Activated CD8-positive, alpha-beta memory T cell treated with anti-CD3 and anti-CD28 coated beads for 4 hours (primary cell): ENCODE data around the gene ARRB1.
"Not testable (repeated sequence)": the region's sequence is repeated elsewhere in the genome, so short reads cannot be mapped to it uniquely, and the experiment has no call there.

ENCODE experiments used
- DNase-seq, 2 donors: peaks; one replicate each; pipeline ENCODE4 v3.0.0-alpha.2; 2020; ENCODE audit warnings: low read depth in 2 of 2

The ARRB1 gene

DNA sequence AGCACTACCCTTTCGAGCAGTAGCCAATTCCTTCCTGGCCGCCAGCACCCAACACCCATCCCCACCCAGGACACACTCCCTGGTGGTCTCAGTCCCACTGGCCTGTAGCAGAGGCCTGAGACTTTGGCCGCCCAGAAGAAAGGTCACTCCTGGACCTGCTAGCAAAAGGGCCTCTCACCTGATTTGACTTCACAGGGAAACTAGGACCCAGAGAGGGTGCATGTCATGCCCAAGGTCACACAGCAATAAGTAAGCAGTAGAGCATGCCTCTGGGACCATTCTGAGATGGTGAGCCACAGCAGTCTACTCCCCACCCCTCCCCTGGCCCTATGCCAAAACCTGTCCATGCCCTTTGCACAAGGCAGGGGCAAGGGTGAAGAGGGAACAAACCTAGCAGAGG, 7.3 kb downstream of the ARRB1 start:
- no peak for DNase-seq

DNA sequence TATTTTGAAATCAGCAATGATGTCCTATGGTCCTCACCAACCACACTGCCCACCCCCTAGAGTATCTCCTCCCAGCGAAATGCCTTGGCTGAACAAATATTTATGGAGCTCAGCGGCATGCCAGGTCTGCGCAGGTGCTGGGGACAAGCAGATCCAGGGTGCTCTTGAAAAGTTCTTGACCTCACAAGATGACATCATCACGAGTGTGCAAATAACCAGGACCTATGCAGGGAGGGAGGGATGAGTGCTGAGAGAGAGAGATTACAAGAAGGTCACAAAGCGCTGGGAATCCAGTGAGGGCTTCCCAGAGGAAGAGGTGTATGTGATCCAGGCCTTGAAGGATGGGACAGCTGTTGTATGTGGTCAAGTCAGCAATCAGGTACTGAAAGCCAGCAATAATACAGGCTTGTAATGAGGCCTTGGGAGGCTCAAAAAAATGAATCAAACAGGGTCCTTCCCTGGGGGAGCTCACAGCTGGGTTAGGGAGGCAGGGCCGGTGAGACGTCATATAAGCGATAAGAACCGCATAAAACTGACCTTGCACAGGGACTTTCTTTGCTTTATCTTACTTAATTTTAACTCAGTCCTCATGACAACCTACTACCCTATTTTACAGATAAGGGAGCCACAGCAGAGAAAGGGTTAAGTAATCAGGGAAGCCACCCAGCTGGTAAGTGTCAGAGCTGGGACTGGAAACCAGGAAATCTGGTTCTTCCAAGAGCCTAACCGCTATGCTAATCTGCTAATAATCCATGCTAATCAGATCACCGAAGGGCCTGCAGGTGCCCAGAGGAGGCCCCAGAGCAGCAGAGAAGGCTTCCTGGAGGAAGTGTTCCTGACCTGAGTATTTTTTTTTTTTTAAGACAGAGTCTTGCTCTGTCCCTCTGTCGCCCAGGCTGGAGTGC, 8.2 kb downstream of the ARRB1 start:
- no peak for DNase-seq

DNA sequence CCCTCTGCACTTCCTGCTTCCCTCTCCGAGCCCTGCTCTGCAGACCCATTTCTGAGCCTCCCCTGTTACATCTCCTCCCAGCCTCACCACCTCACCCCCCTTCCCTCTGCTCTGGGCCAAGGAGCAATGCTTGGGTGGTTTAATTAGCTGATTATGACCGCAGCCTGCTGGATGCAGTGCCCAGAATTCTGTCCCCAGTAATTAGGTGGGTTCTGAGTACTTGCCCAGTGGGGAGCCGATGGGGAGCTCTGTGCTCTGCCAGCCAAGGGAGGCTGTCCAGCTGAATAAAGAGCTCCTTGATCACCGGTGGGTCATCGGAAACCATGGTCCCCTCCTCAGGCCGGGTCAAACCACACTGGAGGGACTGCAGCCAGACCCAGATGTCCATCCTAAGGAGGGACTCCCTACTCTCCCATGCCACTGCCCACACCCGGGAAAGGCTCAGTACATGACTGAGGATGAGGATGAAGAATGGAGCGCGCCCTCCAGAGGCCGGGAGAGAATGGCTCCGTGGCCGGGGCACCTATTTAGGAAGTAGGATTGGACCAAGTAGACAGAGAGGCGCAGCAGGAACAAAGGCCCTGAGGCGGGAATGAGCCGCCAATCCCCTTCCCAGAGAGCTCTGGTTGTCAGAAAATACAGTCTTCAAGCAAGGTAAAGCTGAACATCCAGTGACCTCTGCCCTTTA, 9.1 kb downstream of the ARRB1 start:
- DNase-seq = no peak

- no peak for DNase-seq
Measured at GRCh38 chr11:75341612-75342011, 9.8 kb downstream of the ARRB1 start.

DNA sequence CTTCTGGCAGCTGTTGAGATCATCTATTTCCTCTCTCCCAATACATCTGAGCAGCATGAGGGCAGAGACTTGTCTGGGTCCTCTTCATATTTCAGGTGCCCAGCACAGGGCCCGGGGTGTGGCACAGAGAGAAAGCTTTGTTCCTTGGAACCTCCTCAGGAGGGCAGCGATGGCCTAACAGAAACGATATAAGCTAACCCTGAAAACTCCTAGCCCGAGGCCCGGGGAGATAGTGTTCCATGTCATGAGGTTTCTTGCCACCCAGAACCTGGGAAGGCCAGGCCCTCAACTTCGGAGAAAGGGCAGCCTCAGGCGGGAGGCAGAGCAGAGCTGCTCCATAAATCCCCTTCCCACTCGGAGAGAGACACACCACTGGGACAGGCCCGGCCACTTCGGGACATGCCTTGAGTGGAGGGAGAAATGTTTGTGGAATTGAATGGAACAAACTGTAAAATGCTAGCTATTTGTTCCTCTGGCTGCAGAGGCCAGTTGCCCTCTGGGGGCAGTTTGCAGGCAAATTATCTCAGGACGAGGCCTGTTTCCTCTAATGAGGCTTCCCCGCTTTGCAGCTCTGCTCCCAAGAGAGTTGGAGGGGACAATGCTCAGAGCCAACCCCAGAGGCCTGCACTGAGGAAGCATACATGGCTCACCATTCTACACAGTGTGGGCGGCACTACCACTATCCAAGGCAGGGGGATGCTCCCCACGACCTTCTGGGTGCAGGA, 11.6 kb downstream of the ARRB1 start:
- no peak for DNase-seq

GRCh38 chr11:75338516-75339208, 12.8 kb downstream of the ARRB1 start:
- DNase-seq = no peak

DNA sequence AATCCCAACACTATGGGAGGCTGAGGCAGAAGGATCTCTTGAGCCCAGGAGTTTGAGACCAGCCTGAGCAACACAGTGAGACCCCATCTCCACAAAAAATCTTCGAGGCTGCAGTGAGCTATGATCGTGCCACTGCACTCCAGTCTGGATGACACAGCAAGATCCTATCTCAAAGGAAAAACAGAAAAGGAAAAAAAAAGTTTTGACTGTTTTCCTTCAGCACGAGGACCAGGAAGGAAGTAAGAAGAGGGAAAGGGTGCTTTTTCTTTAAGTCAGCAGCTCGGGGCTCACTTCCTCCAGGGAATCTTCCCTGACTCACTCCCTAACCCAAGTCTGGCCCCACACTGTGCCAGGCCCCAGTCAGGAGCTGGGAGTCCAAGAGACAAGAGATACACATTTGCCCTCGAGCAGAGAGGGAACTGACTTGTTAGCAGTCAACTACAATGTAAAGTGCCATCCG, 14.2 kb downstream of the ARRB1 start:
- no peak for DNase-seq

DNA sequence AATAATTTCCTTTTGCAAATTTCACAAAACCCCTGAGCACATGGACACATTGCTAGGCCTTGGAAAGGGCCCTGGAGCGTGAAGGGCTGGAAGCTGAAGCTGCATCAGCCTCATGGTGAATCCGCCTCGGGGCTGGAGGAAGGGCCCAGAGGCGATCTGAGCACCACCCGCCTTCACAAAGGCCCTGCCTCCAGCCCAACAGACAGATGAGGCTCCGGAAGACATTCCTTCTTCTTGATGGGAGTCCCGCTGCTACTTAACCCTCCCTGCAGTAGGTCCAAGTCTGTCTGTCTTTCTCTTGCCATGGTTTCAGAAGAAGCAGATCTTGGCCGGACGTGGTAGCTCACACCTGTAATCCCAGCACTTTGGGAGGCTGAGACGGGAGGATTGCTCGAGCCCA, 16.5 kb downstream of the ARRB1 start:
- no peak for DNase-seq

DNA sequence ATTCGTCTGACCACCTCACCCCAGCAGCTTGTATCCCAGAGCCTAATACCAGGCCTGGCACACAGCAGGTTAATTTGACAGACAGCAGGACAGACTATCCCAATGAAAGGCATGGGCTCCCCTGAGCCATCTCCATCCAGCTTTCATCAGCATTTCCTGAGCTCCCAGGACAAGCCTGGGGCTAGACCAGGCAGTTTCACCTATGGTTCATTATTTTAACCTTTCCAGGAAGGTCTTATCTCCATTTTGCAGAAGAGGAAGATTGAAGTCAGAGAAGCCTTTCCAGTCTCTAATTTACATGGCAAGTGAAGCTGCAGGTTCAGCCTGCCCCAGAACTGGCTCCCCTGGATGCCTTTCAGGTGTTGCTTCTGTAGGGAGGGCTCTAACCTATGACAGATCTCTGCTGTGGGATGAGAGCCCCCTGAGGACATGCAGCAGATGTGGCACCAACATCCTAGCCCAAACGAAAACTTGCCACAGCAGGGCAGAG, 17.0 kb downstream of the ARRB1 start:
- no peak for DNase-seq

GRCh38 chr11:75333807-75334140, 17.7 kb downstream of the ARRB1 start:
- no peak for DNase-seq

GRCh38 chr11:75333022-75333806, 18.2 kb downstream of the ARRB1 start:
- no peak for DNase-seq

- DNase-seq = not testable (repeated sequence)
Measured at GRCh38 chr11:75331761-75332160, 19.7 kb downstream of the ARRB1 start.

DNA sequence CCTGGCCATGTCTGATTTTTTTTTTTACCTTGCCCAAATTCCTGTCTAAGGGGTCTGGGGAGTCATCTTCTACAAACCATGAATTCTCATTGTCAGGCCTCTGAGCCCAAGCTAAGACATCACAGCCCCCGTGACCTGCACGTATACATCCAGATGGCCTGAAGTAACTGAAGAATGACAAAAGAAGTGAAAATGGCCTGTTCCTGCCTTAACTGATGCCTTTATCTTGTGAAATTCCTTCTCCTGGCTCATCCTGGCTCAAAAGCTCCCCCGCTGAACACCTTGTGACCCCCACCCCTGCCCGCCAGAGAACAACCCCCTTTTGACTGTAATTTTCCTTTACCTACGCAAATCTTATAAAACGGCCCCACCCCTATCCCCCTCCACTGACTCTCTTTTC, 20.2 kb downstream of the ARRB1 start:
- DNase-seq = not testable (repeated sequence)

- DNase-seq = not testable (repeated sequence)
Measured at GRCh38 chr11:75330886-75331285, 20.6 kb downstream of the ARRB1 start.

- DNase-seq = no peak
Measured at GRCh38 chr11:75330291-75330690, 21.2 kb downstream of the ARRB1 start.

- peak in 1 of 2 donors; percentile 28 for DNase-seq
Measured at GRCh38 chr11:75328426-75329277, 22.8 kb downstream of the ARRB1 start.

GRCh38 chr11:75326439-75326810, 25.0 kb downstream of the ARRB1 start:
- DNase-seq = no peak

- peak in 1 of 2 donors; percentile 35 for DNase-seq
Measured at GRCh38 chr11:75325713-75326438, 25.6 kb downstream of the ARRB1 start.

DNA sequence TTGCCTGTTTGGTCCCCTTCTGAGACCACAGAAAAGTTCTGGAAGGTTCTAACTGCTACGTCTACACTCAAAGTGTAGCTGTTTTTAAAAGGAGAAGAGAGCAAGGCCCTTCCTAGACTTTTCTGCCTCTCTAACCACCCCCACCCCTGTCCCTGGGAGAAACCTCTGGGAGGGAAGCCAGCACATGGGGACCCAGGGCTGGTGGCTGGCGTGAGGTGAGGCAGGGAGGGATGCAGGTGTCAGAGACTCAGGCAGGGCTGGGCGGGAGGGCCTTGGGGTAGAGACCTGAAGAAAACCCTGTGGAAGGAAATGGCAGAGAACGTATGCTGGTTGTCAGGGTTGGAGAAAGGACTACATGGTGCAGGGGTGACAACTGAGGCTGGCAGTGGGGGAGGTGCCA, 26.7 kb downstream of the ARRB1 start:
- DNase-seq = no peak
